ENCODE data around the gene ANKMY1.

Gene ANKMY1

DNA sequence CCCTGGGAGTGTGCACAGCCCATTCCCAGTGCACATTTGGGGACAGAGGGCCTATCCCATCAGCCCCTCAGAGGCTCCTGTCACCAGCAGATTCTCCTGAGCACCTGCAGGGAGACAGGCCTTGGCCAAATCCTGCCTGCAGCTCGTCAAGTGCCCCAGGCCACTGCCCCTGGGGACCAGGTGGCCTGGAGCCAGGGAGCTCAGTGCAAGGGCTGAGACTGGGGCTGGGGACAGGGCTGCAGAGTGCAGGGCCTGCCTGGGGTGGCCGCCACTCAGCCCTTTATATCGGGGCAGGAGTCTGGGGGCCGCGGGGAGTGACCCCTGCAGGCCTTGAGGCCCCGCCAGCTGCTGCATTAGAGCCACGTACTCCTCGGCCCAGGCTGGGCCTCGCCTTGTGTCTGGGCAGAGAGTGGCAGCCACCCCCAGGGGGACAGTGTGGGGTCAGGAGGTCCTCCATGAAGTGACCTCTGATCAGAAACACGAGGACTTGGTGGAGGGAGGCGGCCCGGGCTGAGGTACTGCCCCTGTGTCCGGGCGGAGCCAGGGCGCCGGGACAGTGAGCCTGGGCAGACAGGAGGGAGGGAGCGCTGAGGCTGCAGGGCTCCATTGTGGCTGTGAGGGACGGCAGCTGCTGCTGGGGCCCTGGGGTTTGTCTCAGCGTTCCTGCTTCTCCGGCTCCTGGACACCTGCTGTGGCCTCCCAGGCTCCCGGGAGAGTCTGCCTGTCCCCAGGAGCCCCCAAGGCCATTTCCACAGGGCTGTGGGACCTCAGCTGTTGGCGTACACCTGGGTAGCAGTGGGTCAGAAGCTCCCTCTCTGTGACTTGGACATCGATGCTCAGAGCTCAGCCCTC, 98.2 kb downstream of the ANKMY1 start:
- no peak for DNase-seq (ENCODE audit: low spot score)

DNA sequence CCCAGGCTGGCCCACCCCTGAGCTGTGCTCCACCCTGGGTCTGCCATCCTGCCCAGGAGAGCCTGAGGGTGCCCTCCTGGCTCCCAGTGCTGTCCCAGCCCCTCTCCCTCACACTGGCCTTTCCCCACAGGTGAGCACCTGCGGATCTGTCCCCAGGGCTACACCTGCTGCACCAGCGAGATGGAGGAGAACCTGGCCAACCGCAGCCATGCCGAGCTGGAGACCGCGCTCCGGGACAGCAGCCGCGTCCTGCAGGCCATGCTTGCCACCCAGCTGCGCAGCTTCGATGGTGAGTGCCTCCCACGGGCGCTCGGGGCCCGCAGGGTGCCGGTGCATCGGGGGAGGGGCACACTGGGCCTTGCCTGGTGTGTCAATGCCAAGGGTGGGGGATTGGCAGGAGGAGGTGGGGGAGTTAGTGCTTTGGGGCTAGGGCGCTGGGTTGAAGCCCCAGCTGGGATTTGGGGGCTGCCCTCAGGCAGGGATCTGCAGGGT, 98.8 kb downstream of the ANKMY1 start:
- no peak for DNase-seq (ENCODE audit: low spot score)

DNA sequence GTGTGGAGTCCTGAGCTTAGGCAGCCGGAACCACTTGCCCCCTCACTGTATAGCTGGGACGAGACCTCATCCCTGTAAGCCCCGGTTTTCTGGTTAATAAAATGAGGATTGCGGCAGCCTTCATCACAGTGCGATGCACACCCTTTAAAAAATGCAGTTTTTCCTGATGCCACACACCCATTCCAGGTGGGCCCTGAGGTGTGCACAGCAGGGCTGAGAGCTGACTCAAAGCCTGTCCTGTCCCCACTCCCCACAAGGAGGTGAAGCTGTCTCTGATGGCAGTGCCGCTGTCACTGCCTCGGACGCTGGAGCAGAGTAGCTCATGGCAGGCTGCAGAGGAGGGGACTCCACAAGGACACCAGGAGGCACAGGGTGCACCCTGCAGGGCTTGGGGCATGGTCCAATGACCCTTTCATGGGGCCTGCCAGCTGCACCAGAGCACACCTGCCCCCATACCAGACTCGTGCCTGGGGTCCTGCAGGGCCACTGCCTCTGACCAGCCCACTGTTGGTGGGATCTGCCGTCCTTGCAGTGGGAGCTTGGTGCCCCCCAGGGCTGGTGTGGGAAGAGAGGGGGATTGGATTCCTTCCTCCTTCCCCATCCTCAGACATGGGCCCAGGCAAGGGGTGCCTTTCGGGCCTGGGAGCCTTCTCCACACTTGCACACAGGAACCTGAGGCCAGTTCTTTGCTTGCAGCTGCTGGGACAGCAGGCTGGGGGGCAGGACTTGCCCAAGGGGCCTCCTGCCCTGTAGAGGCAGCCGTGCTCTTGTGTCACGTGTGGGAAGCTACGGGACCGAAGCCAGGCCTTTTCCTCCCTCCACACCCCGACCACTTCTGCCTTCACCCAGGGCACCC, 99.5 kb downstream of the ANKMY1 start:
- DNase-seq (ENCODE audit: low spot score): no peak

DNA sequence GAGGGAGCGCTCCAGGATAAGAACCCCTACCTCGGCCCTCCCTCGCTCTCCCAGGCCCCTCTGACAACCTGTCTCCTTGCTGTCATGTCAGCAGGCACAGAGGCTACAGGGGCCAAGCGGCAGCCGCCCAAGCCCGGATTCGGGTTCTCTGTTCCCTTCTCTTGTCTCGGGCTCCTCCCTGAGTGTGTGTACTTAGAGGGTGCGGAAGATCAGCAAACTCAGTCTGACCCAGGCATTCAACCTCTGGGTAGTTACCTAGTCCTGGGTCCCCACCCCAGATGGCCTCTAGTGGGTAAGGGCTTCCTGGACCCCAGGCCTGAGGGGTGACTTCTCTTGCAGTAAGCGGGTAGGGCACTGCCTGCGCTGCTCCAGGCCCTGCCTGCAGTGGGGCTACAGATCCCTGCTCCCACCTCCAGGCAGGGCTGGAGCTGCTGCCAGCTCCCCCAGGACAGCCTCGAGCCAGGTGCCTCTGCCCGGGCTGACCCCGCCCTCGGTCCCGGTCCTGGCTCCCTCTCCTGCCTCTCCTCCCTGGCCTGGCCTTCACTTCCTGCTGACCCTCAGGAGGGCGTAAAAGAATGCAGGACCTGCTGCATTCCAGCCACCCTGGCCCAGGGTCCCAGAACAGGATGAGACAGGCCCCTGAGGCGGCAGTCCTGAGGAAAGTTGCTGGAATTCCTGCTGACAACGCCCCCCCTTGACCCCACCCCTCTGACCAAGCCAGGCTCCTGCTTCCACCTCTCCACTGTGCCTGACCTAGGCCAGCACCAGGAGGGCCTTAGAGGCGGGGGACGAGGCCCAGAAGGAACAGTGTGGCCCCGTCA, 100.4 kb downstream of the ANKMY1 start:
- no peak for DNase-seq (ENCODE audit: low spot score)

DNA sequence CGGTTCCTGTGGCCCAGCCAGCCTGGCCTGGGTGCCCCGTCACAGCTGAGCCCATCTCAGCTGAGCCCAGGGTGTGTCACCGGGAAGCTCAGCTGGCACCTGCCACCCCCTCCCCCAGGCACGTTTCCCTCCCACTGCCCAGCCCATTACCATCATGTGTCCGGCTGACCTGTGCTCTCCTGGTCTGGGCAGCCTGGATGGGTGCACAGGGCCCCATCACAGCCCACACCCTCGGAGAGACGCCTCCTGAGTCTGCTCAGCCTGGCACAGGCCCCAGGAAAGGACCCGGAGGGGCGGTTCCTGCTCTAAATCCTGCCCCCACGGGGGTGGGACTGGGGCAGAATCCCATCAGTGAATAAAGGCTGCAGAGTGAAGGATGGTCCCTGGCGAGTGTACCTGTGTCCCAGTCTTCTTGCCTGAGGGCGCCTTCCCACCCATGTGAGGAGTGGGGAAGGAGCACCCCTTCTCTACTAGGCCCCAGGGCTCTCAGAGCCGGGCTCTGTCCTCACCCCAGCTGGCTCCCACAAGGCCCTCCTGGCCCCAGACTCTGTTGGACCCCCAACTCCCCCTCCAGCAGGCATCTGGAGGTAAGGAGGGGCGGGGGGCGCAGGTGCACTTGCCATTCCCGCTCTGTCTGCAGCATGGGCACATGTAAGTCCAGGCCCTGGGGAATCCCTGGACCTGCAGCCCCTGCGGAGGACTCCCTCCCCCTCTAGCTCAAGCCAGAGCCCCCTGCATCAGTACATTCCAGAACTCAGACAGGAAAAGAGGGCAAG, 101.2 kb downstream of the ANKMY1 start:
- DNase-seq (ENCODE audit: low spot score): no peak

DNA sequence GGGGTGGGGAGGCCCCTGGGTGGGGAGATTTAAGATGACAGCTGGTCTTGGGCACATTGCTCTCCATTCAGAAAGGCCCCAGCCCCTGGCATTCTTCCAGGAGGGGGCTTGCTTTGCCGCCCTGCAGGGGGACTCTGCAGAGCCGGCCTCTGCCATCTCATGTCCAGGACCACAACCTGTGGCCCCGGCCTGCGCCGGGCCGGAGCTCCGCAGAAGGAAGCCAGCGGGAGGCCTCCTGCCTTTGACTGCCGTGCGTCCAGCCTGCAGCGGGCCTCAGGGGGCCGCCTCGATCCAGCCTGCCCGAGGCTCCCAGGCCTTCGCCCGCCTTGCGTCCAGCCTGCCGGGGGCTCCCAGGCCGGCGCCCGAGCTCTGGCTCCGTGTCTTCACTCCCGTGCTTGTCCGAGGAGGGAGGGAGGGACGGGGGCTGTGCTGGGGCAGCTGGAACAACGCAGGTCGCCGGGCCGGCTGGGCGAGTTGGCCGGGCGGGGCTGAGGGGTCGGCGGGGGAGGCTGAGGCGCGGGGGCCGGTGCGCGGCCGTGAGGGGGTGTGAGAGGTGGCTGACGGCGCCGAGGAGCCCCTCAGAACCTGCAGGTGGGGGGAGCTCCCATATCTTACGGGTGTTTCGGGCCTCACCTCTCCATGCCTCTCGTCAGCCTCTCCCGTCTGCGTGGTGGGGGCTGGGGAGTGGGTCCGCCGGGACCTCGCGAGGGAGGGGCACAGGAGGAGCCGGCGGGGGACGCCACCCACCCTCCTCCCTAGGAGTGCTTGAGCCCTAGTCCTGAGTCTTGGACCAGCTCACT, 101.9 kb downstream of the ANKMY1 start:
- no peak for DNase-seq (ENCODE audit: low spot score)

DNA sequence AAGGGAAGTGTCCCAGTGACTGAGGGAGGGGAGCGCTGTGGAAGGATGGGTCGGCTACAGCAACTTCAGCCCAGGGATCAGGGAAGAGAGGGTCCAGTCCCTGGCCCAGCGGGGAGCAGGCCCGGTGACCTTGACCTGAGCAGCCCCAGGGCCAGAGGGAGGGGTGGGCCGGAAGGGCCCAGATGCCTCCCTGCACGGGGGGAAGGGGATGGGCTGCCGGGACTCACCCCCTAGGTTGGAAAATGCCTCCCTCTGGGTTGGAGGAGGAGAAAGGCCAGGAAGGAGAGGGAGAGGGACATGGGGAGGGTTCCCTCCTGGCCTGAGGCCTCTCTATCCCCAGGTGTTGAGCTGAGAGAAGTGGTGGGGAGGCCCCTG, 102.5 kb downstream of the ANKMY1 start:
- no peak for DNase-seq (ENCODE audit: low spot score)

DNA sequence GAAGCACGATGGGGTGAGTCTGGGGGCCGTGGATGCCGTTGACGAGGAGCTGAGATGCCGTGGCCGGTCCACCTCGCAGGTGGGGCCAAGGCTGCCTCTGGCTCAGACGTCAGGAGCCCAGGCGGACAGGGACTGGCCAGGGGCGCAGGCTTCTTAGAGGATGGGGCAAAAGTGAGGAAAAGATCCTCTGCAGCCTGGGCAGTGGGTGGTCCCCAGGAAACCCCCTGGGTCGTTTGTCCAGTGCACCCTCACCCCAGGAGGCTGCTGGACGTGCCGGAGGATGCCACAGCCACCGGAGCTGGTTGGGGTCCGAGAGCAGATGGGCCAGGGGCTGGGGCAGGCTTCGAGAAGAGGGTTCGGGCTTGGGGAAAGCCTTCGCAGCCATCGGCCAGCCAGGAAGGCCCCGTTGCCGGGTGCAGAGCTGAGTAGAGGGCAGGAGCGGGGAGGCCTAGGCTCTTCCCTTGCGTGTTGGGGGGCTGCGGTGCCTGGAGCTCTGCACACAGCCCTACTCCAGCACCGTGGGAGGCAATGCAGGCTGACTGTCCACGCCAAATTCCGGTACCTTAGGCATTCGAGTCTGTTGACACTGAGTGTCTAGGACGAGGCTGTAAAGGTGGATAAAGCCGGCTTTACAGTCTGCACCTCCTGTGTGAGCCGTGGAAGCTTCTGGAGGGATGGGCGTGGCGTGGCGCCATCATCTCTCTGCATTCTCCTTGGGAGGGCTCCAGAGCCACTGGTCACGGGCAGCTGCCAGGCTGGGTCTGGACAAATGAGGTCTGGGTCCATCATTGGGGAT, 103.5 kb downstream of the ANKMY1 start:
- DNase-seq (ENCODE audit: low spot score): no peak

DNA sequence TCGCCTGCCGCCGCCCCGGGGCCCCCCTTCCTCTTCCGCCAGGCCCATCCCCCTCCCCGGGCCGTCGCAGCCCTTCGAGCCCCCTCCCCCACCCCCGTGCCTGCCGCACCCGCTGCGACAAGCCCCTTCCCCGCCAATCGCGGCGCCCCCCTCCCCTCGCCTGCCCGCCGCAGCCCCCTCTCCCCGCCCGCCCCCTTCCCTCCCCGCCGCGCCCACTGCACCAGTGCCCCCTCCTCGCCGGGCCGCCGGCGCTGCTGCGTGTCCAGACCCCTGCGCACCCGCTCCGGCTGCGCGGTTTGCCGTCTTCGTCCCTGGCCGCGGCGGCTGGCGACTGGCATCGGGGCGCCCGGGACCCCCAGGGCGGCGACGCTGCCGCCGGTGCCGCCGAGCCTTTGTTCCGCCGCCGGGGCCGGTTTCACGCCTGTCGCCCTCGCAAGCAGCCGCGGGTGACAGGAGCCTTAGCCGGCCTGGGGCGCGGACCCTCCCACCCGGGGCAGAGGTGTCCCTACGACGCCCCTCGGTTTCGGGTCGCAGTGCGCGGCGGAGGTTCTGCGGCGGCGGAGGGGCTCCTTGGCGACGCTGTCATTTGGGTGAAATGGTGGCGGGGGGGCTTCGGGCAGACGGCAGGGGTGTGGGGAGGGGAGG, 104.2 kb downstream of the ANKMY1 start:
- no peak for DNase-seq (ENCODE audit: low spot score)

DNA sequence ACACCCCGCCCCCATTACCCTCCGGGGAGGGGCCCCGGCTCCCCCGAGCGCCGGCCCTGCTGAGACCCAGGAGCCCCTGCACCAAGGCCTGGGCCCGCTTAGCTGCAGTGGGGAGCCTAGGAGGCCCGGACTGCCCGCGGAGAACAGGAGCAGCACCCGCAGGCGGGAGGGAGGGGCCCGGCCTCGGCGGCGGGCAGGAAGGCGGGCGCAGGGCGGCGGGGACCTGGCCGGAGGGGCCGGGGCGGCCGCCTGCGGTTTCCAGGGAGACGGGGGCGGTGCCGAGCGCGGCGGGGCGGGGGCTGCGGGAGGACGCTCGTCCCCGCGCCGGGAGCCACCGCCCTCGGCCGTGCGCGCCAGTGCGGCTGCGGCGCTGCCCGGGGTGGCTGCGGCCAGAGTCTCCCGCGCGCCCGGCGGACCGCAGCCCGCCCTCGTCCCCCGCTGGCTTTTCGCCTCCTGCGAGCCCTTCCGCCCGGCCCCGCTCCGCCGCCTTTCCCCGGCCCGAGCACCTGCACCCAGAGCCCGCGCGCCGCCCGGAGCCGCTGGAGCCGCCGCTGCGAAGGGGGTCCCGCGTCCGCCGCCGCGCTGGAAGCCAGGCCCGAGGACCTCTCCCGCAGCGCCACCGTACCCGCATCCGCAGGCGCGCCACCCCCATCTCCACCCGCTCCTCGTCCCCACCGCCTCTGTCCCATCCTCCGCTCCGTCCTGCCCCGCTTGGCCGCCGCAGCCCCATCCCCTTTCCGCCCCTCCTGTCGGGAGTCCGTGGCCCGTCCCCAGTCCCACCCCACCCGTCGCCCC, 105.1 kb downstream of the ANKMY1 start:
- no peak for DNase-seq (ENCODE audit: low spot score)

DNA sequence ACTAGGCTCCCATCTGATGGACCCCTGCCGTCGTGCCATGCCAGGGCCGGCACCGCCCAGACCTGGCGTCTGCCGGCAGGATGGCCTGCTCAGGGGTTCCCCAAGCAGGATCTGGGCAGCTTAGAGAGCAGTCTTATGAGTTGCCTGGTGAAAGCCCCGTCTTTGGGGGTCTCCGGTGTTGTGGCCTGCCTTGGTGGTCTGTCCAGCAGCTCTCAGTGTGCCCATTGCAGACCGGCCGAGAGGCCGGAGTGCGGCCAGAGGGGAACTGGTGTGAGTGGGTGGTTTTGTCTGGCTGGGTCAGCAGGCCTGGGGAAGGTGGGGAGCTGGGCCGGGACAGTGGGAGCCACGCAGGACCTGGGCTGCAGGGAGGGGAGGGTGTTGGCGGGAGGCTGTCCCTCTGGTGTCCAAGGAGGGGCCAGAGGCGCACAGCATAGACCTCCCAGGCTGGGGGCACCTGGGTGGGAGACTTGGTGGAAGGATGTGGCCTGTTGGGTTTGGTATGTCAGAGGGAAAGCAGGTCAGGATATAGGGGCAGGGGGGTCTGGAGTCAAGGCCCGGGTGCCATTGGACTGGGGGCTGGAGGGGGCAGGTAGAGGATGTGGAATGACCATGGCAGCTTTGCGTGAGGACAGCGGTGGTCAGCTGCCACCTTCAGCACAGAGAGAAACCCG, 105.9 kb downstream of the ANKMY1 start:
- DNase-seq (ENCODE audit: low spot score): no peak

DNA sequence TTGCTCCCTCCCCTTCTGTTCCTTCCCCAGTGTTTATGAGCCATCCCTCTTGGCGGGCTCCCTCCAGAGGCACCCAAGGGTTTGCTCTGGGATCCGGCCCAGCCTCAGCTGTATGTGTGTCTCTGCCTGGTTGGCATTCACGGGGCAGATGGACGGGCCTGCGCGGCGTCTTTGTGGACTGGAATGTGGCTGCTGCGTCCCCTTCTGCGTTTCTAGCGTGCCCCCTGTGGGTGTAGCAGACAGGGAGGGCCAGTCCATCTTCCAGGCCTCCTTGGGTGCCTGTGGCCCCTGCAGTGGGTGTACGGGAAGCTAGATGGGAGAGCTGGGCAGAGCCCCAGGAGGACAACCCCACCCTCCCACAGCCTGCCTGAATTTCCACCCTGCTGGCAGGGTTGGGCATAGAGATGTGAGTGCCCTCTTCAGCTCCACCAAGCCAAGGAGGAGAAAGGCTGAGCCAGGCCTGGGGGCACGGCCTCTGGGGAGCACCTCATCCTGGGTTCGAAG, 106.6 kb downstream of the ANKMY1 start:
- no peak for DNase-seq (ENCODE audit: low spot score)

DNA sequence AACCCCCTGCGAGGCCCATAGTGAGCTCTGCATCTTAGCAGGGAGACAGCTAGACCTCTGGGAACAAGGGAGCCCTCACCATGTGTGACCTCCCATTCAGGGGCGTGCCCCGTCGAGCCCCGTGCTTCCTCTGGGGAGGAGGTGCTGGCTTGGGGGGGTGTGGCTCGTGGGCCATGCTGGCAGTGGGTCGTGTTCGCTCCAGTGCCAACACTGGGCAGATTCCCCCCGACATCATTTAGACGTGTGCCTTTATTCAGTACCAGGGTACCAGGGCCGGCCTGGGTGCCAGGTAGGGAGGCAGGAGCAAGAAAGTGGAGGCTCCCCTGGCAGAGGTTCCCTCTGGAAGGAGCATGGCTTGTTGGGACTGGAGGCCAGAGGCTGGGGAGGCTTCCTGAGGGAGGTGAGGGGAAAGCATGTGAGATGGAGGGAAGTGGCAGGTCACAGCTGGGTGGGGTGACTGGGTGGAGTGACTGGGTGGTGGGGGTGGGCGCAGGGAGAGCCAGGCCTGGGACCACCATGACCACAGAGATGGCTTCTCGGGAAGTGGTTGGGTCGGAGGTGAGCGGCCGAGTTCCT, 107.2 kb downstream of the ANKMY1 start:
- no peak for DNase-seq (ENCODE audit: low spot score)

DNA sequence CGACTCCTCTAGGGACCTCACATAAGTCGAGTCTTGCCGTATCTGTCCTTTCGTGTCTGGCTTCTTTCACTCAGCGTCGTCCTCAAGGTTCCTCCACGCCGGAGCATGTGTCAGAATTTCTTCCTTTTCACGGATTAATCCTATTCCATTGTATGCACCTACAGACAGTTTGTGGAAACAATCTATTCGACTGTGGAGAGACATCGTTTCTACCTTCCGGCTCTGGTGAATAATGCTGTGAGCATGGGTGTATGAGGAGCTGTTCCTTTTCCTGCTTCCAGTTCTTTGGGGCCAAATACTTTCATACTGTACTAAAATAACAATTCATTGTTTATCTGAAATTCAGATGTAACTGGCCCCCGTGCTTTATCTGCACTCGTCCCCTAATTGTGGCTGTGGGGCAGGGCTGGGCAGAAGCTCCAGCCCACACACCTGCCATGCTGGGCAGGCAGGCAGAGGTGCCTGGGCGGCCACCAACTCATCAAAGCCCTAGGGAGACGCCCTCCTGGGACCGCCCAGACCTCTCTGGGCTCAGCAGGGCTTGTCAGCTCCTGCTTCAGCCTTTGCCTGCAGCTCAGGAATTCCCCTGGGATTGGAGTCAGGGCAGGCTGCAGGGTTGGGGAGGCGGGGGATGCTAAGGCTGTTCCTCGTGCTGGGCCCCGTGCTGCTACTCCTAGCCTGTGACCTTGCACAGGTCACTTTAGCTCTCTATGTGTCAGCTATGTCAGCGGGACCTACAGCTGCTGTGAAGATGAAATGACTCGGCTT, 107.8 kb downstream of the ANKMY1 start:
- no peak for DNase-seq (ENCODE audit: low spot score)

DNA sequence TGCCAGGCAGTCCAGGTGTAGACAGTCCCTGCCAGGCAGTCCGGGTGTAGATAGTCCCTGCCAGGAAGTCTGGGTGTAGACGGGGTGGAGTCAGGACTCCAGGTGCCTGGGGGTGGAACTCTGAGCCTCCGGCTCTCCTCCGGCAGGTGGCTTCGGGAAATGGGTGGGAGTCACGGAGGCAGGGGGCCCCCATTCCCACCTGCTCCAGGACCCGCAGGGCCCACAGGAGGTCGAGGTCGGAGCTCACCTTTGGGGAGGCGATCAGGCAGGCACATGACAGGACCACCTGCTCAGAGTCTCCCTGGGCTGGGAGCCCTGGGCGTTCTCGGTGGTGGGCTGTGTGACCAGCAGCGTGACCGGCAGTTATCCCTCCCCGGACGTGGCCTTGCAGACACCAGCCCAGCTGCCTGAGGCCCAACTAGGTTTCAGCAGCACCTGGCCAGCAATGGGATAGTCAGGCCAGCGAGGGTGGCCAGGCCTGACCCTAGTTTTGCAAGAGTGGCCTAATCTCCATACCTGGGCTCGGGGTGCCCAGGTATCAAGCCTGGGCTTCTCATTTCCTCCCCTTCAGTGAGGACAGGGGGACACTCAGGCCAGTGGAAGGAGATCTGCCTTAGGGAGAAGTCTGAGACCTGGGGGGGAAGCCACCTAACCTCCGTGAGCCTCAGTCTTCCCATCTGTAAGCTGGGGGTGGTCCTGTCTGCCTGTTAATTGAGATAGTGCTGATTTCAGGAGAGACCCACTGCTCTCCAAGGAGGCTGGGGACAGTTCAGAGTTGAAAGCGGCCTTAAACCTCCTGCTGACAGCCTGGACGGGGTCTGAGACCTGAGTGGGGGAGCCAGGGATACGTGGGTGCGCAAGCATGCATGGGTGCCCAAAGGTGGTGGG, 109.2 kb downstream of the ANKMY1 start:
- no peak for DNase-seq (ENCODE audit: low spot score)

All from CD4-positive, alpha-beta T cell treated with Interleukin-6 at 100 ng/mL for 8 hours (primary cell).